Small intestine (tissue), 7 donors: ENCODE results near the gene PPP1R15B. TPM values are rescaled to one million over a fixed set of nuclear protein-coding genes. Genes with fewer than 3 reads are reported as not detected.
"Not testable (repeated sequence)": the region's sequence is repeated elsewhere in the genome, so short reads cannot be mapped to it uniquely, and the experiment has no call there.

Experiments
- DNase-seq, 2 donors: peaks; one replicate each; pipeline versions ENCODE4 v3.0.0 to v3.0.0-alpha.2; 2013
- FAIRE-seq: peaks from 2 replicates; lab custom pipeline; 2012; peaks lifted over from hg19 to GRCh38; lab: Jason Lieb, UNC
- H3K27ac ChIP-seq, 3 donors: one replicate each; pipeline ENCODE4 v1.5.1; 2013; ENCODE audit warnings: low read length in 2 of 3, mild to moderate bottlenecking in 2 of 3, control low read depth in 1 of 3, inconsistent platforms in 1 of 3, low read depth in 1 of 3, moderate library complexity in 1 of 3
- H3K27me3 ChIP-seq, 3 donors: one replicate each; pipeline ENCODE4 v1.6.1; 2013; ENCODE audit warnings: low read length in 3 of 3, inconsistent platforms in 1 of 3; ENCODE audit not compliant: control insufficient read depth in 3 of 3, insufficient read depth in 3 of 3
- H3K36me3 ChIP-seq, 3 donors: one replicate each; pipeline ENCODE4 v1.6.1; 2013; ENCODE audit warnings: low read length in 3 of 3, inconsistent platforms in 1 of 3, low read depth in 1 of 3, mild to moderate bottlenecking in 1 of 3, moderate library complexity in 1 of 3; ENCODE audit not compliant: control insufficient read depth in 3 of 3, insufficient read depth in 2 of 3
- H3K4me1 ChIP-seq, 3 donors: one replicate each; pipeline ENCODE4 v1.6.1; 2013; ENCODE audit warnings: low read length in 2 of 3, inconsistent platforms in 1 of 3, low read depth in 1 of 3, mild to moderate bottlenecking in 1 of 3, moderate library complexity in 1 of 3; ENCODE audit not compliant: control insufficient read depth in 3 of 3, insufficient read depth in 2 of 3
- H3K4me3 ChIP-seq, 3 donors: one replicate each; pipeline ENCODE4 v1.5.1; 2013; ENCODE audit warnings: low read length in 3 of 3, control low read depth in 1 of 3, inconsistent platforms in 1 of 3, low read depth in 1 of 3, mild to moderate bottlenecking in 1 of 3, moderate library complexity in 1 of 3
- H3K9me3 ChIP-seq, 2 donors: one replicate each; pipeline ENCODE4 v1.6.1; 2013; ENCODE audit warnings: low read depth in 1 of 2, low read length in 1 of 2; ENCODE audit not compliant: control insufficient read depth in 2 of 2, insufficient read depth in 1 of 2
- WGBS, 3 donors: extraction: QIAGEN DNeasy Blood & Tissue Kit; methylation state at CpG; one replicate each; pipeline ENCODE4 v1.1.7; 2013; 5-methylcytosine and 5-hydroxymethylcytosine counted together
- polyA plus RNA-seq, 4 donors: library from polyadenylated mRNA; stranded (reverse) in 3 of 4; unstranded in 1 of 4; fragments of 200-250 nt in 3 of 4; fragments of 120-200 nt in 1 of 4; gene quantifications; one replicate each; pipeline versions ENCODE4 v1.2.1 to v1.2.3, GENCODE V29; 2013
- donor health status: healthy with polysubstance abuse.
- donor health status: control.
- donor health status: control.
- donor health status: Bipolar disorder and iron deficiency.
- donor health status: healthy.

Gene PPP1R15B
- polyA plus RNA-seq, 4 donors = 9.4 to 48.1 (median 17.7) TPM

DNA sequence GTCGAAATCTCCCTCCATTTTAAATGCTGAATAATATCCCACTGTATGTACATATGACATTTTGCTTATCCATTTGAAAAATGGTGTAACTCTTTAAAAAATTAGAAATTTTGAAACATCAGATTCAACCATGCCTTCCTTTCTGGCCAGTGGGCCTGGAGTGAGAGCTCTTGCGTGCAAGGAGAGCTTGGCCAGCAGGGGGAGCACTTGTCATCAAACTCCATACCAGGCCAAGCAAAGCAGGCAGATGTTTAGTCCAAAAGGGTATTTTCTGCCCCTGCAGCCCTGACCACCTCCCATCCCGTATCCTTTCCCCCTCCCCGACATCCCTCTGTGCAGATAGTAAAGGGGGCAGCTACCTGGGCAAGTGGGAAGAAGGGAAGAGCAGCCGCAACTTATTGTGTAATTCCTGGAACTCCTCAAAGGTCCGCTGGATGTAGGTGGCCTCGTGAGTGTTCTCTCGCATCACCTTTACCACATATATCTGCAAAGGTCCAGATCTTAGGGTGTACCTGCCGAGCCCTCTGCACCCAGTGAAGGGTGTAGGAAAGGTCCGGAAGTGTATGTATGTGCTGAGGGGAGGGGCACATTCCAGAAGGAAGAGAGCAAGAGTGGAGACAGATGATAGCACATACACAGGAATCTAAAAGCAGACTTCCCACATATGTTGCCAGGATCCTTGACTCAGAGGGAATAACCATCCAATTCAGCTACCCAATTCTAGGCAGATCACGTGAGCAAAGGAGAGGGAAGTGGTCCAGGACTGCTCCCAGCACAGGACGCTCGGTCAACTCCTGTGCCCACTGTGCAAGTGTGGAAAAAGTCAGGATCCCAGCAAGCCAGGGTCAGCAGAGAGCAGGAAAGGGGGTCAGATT is 19.9 kb upstream of the PPP1R15B start:
- DNase-seq (peak; percentile 69 to 86), FAIRE-seq (no peak)
- Histone ChIP-seq H3K9me3 (no peaks in the 10 kb centered on the region), H3K4me3 (no peak overlapping the region), H3K36me3 (peaks cover 13 to 68% (median 14%) of the 10 kb centered on the region in 3 donors), H3K4me1 (peaks cover 0 to 10% (median 0%) of the 10 kb centered on the region in 3 donors), H3K27ac (no peak overlapping the region), H3K27me3 (no peaks in the 10 kb centered on the region)
- 59 to 65% (median 63%) methylated on average over 13 of the region's 13 CpGs for WGBS, 3 donors

DNA sequence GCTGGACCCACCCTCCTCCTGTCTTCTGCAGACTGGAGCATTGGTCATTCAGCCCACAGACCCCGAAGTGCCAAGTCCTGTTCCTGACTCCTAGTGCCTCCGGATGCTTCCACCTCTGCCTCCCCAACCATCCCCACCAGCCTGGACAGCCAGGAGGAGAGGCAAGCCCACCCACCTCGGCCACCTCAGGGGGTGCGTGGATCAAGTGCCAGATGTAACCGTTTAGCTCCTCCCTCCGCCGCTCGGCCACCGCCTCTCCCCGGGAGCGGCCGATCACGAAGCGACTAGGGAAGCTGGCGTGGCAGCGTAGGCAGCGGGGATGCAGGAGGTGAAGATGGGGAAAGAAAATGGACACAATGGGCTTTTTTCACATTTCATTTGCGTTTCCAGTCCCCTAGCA is 18.1 kb upstream of the PPP1R15B start:
- H3K4me1 ChIP-seq = peaks cover 0 to 4% (median 0%) of the 10 kb centered on the region in 3 donors
- H3K36me3 ChIP-seq = peaks cover 19 to 76% (median 20%) of the 10 kb centered on the region in 3 donors
- H3K27me3 ChIP-seq = no peaks in the 10 kb centered on the region
- no peak overlapping the region for H3K4me3 ChIP-seq
- H3K9me3 ChIP-seq = no peaks in the 10 kb centered on the region
- 91 to 92% (median 92%) methylated on average over 18 of the region's 18 CpGs for WGBS, 3 donors
- no peak for FAIRE-seq
- no peak for DNase-seq
- no peak overlapping the region for H3K27ac ChIP-seq

DNA sequence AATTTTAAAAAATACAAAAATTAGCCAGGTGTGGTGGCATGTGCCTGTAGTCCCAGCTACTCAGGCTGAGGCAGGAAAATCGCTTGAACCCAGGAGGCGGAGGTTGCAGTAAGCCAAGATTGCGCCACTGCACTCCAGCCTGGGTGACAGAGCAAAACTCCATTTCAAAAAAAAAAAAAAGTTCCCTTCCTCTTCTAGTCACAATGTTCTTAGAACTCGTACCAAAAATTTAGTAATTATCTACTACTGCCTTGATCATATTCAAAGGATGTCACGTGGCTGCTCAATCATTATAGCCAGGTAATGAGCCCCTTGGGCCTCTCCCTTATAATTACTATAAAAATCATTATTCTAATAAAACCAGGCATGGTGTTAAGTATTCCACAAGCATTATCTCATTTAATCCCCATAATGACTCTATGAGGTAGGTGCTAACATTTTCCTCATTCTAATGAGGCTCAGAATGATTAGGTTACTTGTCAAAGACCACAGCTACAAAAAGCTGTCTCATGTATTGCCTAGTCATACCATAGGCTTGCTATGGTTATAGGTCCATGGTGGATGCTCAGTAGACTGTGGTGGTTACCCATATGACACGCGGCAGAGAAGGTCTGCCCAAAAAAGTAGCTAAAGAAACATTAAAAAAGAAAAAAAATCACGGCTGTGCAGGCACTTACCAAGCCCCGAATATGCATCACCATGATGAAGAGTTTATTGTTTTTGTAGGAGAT is 15.5 kb upstream of the PPP1R15B start:
- Histone ChIP-seq H3K27ac (no peak overlapping the region), H3K4me1 (peaks cover 0 to 3% (median 0%) of the 10 kb centered on the region in 3 donors), H3K36me3 (peaks cover 17 to 76% (median 24%) of the 10 kb centered on the region in 3 donors), H3K27me3 (no peaks in the 10 kb centered on the region), H3K4me3 (no peak overlapping the region), H3K9me3 (no peaks in the 10 kb centered on the region)
- DNase-seq = no peak
- FAIRE-seq = no peak
- 93 to 95% (median 95%) methylated on average over 9 of the region's 9 CpGs for WGBS, 3 donors

DNA sequence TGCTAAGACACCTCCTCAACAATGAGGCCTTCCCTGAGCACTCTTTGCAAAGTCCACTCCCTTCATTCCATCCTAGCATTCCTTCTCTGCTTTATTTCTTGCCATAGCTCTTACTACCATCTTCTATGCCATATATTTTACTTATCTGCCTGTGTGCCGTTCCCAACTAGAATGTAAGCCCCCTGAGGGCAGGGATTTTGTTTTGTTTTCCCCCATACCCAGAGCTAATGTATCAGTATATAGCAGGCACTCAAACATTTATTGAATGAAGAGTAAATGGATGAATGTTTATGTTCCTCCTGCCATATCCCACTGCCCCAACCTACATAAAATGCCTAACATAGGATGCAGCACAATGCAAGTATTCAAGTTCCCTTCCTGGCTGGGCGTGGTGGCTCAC is 14.9 kb upstream of the PPP1R15B start:
- 96% methylated on average over 2 of the region's 2 CpGs for WGBS, 3 donors
- DNase-seq (no peak), FAIRE-seq (no peak)
- Histone ChIP-seq H3K4me3 (no peak overlapping the region), H3K27me3 (no peaks in the 10 kb centered on the region), H3K36me3 (peaks cover 17 to 73% (median 24%) of the 10 kb centered on the region in 3 donors), H3K4me1 (peaks cover 0 to 3% (median 0%) of the 10 kb centered on the region in 3 donors), H3K9me3 (no peaks in the 10 kb centered on the region), H3K27ac (no peak overlapping the region)

DNA sequence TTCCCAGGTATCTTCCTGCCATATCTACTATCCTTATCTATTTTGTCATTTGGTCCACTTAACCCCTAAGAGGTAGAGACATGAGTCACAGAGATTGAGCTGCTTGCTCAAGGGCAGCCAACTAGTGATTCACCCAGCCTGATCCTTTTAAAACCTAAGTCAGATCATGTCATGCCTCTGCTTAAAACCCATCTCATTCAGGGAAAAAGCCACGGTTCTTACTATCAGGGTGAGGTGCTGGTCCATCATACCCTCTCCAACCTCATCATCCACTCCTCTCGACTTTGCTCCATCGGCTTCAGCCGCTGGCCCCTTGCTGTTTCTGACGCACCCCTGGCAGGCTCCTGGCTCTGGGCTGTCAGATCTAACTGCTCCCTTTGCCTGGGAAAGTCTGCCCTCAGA is 14.4 kb upstream of the PPP1R15B start:
- FAIRE-seq (no peak), DNase-seq (no peak)
- H3K4me1 ChIP-seq = peaks cover 0 to 3% (median 0%) of the 10 kb centered on the region in 3 donors
- WGBS, 3 donors = 86 to 94% (median 92%) methylated on average over 5 of the region's 5 CpGs
- H3K9me3 ChIP-seq = no peaks in the 10 kb centered on the region
- no peaks in the 10 kb centered on the region for H3K27me3 ChIP-seq
- no peak overlapping the region for H3K27ac ChIP-seq
- no peak overlapping the region for H3K4me3 ChIP-seq
- peaks cover 17 to 70% (median 24%) of the 10 kb centered on the region in 3 donors for H3K36me3 ChIP-seq

DNA sequence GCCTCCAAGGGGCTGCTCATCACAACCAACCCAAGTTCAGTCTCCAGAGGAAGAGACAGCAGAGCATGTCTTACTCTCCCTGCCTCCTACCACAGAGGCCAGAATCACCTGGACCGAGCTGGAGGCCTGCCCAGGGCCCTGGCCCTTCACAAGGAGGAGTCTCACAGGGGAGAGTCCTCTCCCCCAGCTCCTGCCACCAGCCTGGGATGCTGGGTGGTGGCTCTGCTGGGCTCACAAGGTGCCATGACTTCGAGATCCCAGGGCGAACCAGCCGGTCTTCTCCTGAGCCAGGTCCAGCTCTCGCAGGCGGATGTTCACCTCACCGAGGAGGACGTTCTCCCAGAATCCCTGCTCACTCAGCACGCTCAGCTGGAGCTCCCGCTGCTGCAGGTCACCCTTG is 13.0 kb upstream of the PPP1R15B start:
- H3K27ac ChIP-seq = no peak overlapping the region
- no peak for DNase-seq
- no peak for FAIRE-seq
- H3K4me3 ChIP-seq = no peak overlapping the region
- WGBS, 3 donors = 88 to 96% (median 94%) methylated on average over 10 of the region's 10 CpGs
- no peaks in the 10 kb centered on the region for H3K9me3 ChIP-seq
- peaks cover 0 to 3% (median 0%) of the 10 kb centered on the region in 3 donors for H3K4me1 ChIP-seq
- H3K36me3 ChIP-seq = peaks cover 17 to 60% (median 21%) of the 10 kb centered on the region in 3 donors
- H3K27me3 ChIP-seq = no peaks in the 10 kb centered on the region

DNA sequence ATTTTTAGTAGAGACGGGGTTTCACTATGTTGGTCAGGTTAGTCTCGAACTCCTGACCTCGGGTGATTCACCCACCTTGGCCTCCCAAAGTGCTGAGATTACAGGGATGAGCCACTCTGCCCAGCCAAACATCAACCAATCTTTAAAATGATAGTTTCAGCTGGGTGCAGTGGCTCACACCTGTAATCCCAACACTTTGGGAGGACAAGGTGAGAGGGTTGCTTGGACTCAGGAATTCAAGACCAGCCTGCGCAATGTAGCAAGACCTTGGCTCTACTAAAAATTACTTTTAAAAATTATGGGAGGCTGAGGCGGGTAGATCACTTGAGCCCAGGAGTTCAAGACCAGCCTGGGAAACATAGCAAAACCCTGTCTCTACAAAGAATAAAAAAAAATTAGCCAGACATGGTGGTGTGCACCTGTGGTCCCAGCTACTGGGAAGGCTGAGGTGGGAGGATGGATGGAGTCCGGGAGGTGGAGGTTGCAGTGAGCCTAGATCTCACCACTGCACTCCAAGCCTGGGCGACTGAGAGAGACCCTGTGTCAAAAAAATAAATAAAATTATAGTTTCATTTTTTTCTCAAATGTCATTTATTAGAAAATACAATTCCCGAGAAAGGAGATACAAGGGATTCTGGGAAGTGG is 10.6 kb upstream of the PPP1R15B start:
- not testable (repeated sequence) for H3K4me3 ChIP-seq, FAIRE-seq, H3K27me3 ChIP-seq, H3K9me3 ChIP-seq, DNase-seq
- Histone ChIP-seq H3K4me1 (peaks cover 2 to 14% (median 4%) of the 10 kb centered on the region in 3 donors), H3K27ac (peak overlapping the region in 1 of 3 donors; percentile 1), H3K36me3 (peaks cover 8 to 44% (median 19%) of the 10 kb centered on the region in 3 donors)
- WGBS, 3 donors = 90 to 92% (median 90%) methylated on average over 8 of the region's 8 CpGs

DNA sequence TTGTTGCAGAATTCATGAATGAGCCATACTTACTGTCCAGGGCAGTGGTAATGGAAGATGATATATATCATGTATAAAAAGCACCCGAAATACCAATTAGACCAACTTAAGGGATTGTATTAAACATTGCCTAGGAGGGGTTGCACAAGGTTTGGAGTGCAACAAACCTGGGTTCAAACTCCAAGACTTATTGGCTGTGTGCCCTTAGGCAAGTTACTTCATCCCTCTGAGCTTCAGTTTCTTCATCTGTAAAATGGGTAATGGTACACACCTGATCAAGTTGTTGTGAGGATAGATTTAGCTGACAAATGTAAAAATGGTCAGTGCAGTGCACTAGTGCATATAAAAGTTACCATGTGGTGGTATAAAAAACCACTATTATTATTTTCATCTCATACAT is 9.8 kb upstream of the PPP1R15B start:
- H3K36me3 ChIP-seq = peaks cover 4 to 38% (median 18%) of the 10 kb centered on the region in 3 donors
- WGBS, 3 donors = 91 to 100% (median 96%) methylated on average over 1 of the region's 1 CpG
- no peak for FAIRE-seq
- H3K27ac ChIP-seq = no peak overlapping the region
- H3K27me3 ChIP-seq = no peaks in the 10 kb centered on the region
- no peak overlapping the region for H3K4me3 ChIP-seq
- DNase-seq = no peak
- H3K4me1 ChIP-seq = peaks cover 2 to 16% (median 7%) of the 10 kb centered on the region in 3 donors
- no peaks in the 10 kb centered on the region for H3K9me3 ChIP-seq
